OCI-LY3 (cell line): ENCODE measurements around the gene SGSM2.

ENCODE experiments used
- H2AFZ ChIP-seq: fragments of 200-600, 300-600 bp; shearing (Covaris generic); 2 replicates; pipeline ENCODE4 v1.6.0; 2014; ENCODE audit warnings: antibody characterized with exemption, low read depth, low read length
- H3K27ac ChIP-seq: fragments of 200-600, 300-600 bp; sonication (generic); 2 replicates; pipeline ENCODE4 v1.5.1; 2014; ENCODE audit warnings: mild to moderate bottlenecking, low read length, moderate library complexity, mixed read lengths
- H3K27me3 ChIP-seq: fragments of 200-600, 300-600 bp; sonication (generic); 2 replicates; pipeline ENCODE4 v1.6.1; 2014; ENCODE audit warnings: low read depth, low read length, mixed read lengths
- H3K36me3 ChIP-seq: fragments of 200-600, 300-600 bp; sonication (generic); replicated peaks from 2 replicates; pipeline ENCODE3; 2014; ENCODE audit warnings: low read depth, low read length, mixed read lengths
- H3K4me1 ChIP-seq: fragments of 300-600, 200-600 bp; sonication (generic); 2 replicates; pipeline ENCODE4 v1.6.1; 2014; ENCODE audit warnings: low read length, mixed read lengths
- H3K4me2 ChIP-seq: fragments of 200-600, 300-600 bp; sonication (generic); 2 replicates; pipeline ENCODE4 v1.6.1; 2014; ENCODE audit warnings: low read length, mixed read lengths
- H3K4me3 ChIP-seq: fragments of 300-600, 200-600 bp; sonication (generic); 2 replicates; pipeline ENCODE4 v1.5.1; 2014; ENCODE audit warnings: antibody characterized with exemption, mild to moderate bottlenecking, low read length, moderate library complexity
- H3K79me2 ChIP-seq: fragments of 300-600, 200-600 bp; shearing (Covaris generic); 2 replicates; pipeline ENCODE4 v1.6.1; 2014; ENCODE audit warnings: mild to moderate bottlenecking, low read length, mixed read lengths
- H3K9ac ChIP-seq: fragments of 300-600, 200-600 bp; shearing (Covaris generic); 2 replicates; pipeline ENCODE4 v1.6.0; 2014; ENCODE audit warnings: mild to moderate bottlenecking, low read length, moderate library complexity
- H3K9me3 ChIP-seq: fragments of 200-600, 300-600 bp; shearing (Covaris generic); 2 replicates; pipeline ENCODE4 v1.6.1; 2014; ENCODE audit warnings: low read length, mixed read lengths; ENCODE audit not compliant: insufficient read depth
- H4K20me1 ChIP-seq: fragments of 200-600, 300-600 bp; sonication (generic); 2 replicates; pipeline ENCODE4 v1.6.1; 2016; ENCODE audit warnings: low read length, mixed read lengths; ENCODE audit not compliant: insufficient read depth
- CTCF ChIP-seq: fragments of 200-600, 300-600 bp; sonication (generic); IDR thresholded peaks from 2 replicates; pipeline ENCODE4 v1.5.1; 2014; ENCODE audit warnings: antibody characterized with exemption, low read length, low read depth
- EZH2phosphoT487 ChIP-seq: fragments of 200-600 bp; shearing (Covaris generic); IDR thresholded peaks from 2 replicates; pipeline ENCODE4 v1.6.1; 2018; ENCODE audit warnings: antibody characterized with exemption, mixed run types, low read depth

The SGSM2 gene

GRCh38 chr17:2335726-2336214 is 1.5 kb upstream of the SGSM2 start:
- H3K4me1 ChIP-seq: peaks cover 12% of the 10 kb centered on the region
- peaks cover 50% of the 10 kb centered on the region for H3K79me2 ChIP-seq
- no peaks in the 10 kb centered on the region for H4K20me1 ChIP-seq
- TF ChIP-seq CTCF (no peak), EZH2phosphoT487 (no peak)
- peaks cover 39% of the 10 kb centered on the region for H3K36me3 ChIP-seq
- H3K27ac ChIP-seq: peak overlapping the region; percentile 19; the same call in 1 of the 2 replicates
- peak overlapping the region; percentile 93 for H3K4me2 ChIP-seq
- H3K9me3 ChIP-seq: no peaks in the 10 kb centered on the region
- H3K27me3 ChIP-seq: no peaks in the 10 kb centered on the region
- no peak overlapping the region for H2AFZ ChIP-seq
- peak overlapping the region; percentile 82 for H3K9ac ChIP-seq
- peak overlapping the region; percentile 91 for H3K4me3 ChIP-seq

- no peaks in the 10 kb centered on the region for H3K27me3 ChIP-seq
- H3K4me1 ChIP-seq: peaks cover 12% of the 10 kb centered on the region
- no peaks in the 10 kb centered on the region for H3K9me3 ChIP-seq
- H4K20me1 ChIP-seq: no peaks in the 10 kb centered on the region
- H3K4me3 ChIP-seq: peak within 1 kb of the TSS; percentile 91
- H2AFZ ChIP-seq: peak within 1 kb of the TSS; percentile 22; the same call in 1 of the 2 replicates
- H3K4me2 ChIP-seq: peak within 1 kb of the TSS; percentile 93
- TF ChIP-seq EZH2phosphoT487: no peak
- TF ChIP-seq CTCF: peak; percentile 24; the same call in 1 of the 2 replicates
- peaks cover 34% of the 10 kb centered on the region for H3K36me3 ChIP-seq
- peak within 1 kb of the TSS; percentile 91 for H3K9ac ChIP-seq
- H3K27ac ChIP-seq: peak within 1 kb of the TSS; percentile 55
- peaks cover 45% of the 10 kb centered on the region for H3K79me2 ChIP-seq
These were observed 968 bp upstream of the SGSM2 start, which contains the start of gene TSR1 for GRCh38 chr17:2336215-2336851. Gene TSR1 (minus strand): TSS chr17:2336457. CDS start chr17:2336427, 30 bp downstream.

GRCh38 chr17:2337544-2338314 is 428 bp downstream of the SGSM2 start:
- Histone ChIP-seq H3K27ac (no peak overlapping the region), H4K20me1 (no peaks in the 10 kb centered on the region), H2AFZ (peak overlapping the region; percentile 60; the same call in 1 of the 2 replicates), H3K4me1 (peaks cover 12% of the 10 kb centered on the region), H3K9me3 (no peaks in the 10 kb centered on the region), H3K79me2 (peaks cover 41% of the 10 kb centered on the region), H3K27me3 (no peaks in the 10 kb centered on the region), H3K36me3 (peaks cover 23% of the 10 kb centered on the region), H3K4me2 (peak overlapping the region; percentile 65), H3K9ac (peak overlapping the region; percentile 91), H3K4me3 (peak overlapping the region; percentile 91)
- TF ChIP-seq CTCF: no peak
- no peak for TF ChIP-seq EZH2phosphoT487

- H3K9ac ChIP-seq: peak overlapping the region; percentile 91; the same call in 1 of the 2 replicates
- peaks cover 36% of the 10 kb centered on the region for H3K79me2 ChIP-seq
- peaks cover 12% of the 10 kb centered on the region for H3K4me1 ChIP-seq
- H3K36me3 ChIP-seq: peaks cover 17% of the 10 kb centered on the region
- peak overlapping the region; percentile 65 for H3K4me2 ChIP-seq
- H4K20me1 ChIP-seq: no peaks in the 10 kb centered on the region
- H3K9me3 ChIP-seq: no peaks in the 10 kb centered on the region
- H2AFZ ChIP-seq: peak overlapping the region; percentile 60; the same call in 1 of the 2 replicates
- H3K4me3 ChIP-seq: peak overlapping the region; percentile 91
- no peak for TF ChIP-seq EZH2phosphoT487
- TF ChIP-seq CTCF: no peak
- H3K27me3 ChIP-seq: no peaks in the 10 kb centered on the region
- no peak overlapping the region for H3K27ac ChIP-seq
These were observed 985 bp downstream of the SGSM2 start for GRCh38 chr17:2338315-2338657.
